Aorta (tissue), 5 donors: ENCODE measurements around the gene RHEB. TPM values are rescaled to one million over a fixed set of nuclear protein-coding genes. Genes with fewer than 3 reads are reported as not detected.

Experiments used
- ATAC-seq: fragments of 200-7000 bp; cut with Tn5 transposase; one replicate; pipeline ENCODE4 v1.9.1; 2022; ENCODE audit warnings: moderate library complexity; ENCODE audit not compliant: low FRiP score
- DNase-seq, 2 donors: peaks; one replicate each; pipeline ENCODE4 v3.0.0-alpha.2; 2020
- H3K27ac ChIP-seq, 2 donors: one replicate each; pipeline ENCODE4 v1.5.1; 2013; ENCODE audit warnings: low read length in 2 of 2, mild to moderate bottlenecking in 2 of 2, moderate library complexity in 2 of 2, control low read depth in 1 of 2, inconsistent platforms in 1 of 2, low read depth in 1 of 2
- H3K27me3 ChIP-seq, 2 donors: one replicate each; pipeline ENCODE4 v1.6.1; 2013; ENCODE audit warnings: control low read depth in 1 of 2, low read length in 1 of 2, mild to moderate bottlenecking in 1 of 2, moderate library complexity in 1 of 2; ENCODE audit not compliant: insufficient read depth in 2 of 2, control insufficient read depth in 1 of 2
- H3K36me3 ChIP-seq, 2 donors: one replicate each; pipeline ENCODE4 v1.6.1; 2013; ENCODE audit warnings: control low read depth in 1 of 2, low read length in 1 of 2, mild to moderate bottlenecking in 1 of 2; ENCODE audit not compliant: insufficient read depth in 2 of 2, control insufficient read depth in 1 of 2
- H3K4me1 ChIP-seq, 2 donors: one replicate each; pipeline ENCODE4 v1.6.1; 2013; ENCODE audit warnings: low read length in 2 of 2, control low read depth in 1 of 2, mild to moderate bottlenecking in 1 of 2, moderate library complexity in 1 of 2; ENCODE audit not compliant: insufficient read depth in 2 of 2, control insufficient read depth in 1 of 2
- H3K4me3 ChIP-seq, 2 donors: one replicate each; pipeline ENCODE4 v1.5.1; 2013; ENCODE audit warnings: low read length in 2 of 2, control low read depth in 1 of 2, mild to moderate bottlenecking in 1 of 2
- H3K9me3 ChIP-seq: one replicate; pipeline ENCODE4 v1.6.1; 2013; ENCODE audit warnings: mild to moderate bottlenecking, low read length; ENCODE audit not compliant: control insufficient read depth
- WGBS, 2 donors: extraction: QIAGEN DNeasy Blood & Tissue Kit; methylation state at CpG; one replicate each; pipeline ENCODE4 v1.1.7; 2013; 5-methylcytosine and 5-hydroxymethylcytosine counted together
- intact Hi-C, 2 donors: fragments of 100-400 bp; cut with DNase I; formaldehyde crosslinking; loops; one replicate each; pipeline versions ENCODE4 v1.14.2 to v1.15.0; 2022
- polyA plus RNA-seq, 2 donors: library from polyadenylated mRNA; stranded (reverse); fragments of 200-250 nt; gene quantifications; one replicate each; pipeline ENCODE4 v1.2.3, GENCODE V29; 2013
- total RNA-seq, 2 donors: library from RNA; stranded (reverse); fragmentation: NEBNext Ultra II Directional; extraction: Animal tissue kit (Norgen Biotek cat#: 25700); gene quantifications; one replicate each; pipeline ENCODE4 v1.2.1, GENCODE V29; 2021
- donor health status: healthy with polysubstance abuse.
- donor health status: Bipolar disorder and iron deficiency.
- donor health status: DM: no; HTN: no; CAD: no.
- donor health status: DM: no; HTN: no; CAD: no.
- donor health status: DM: yes; HTN: yes; CAD: no.

Gene RHEB
- total and polyA plus RNA-seq, 4 donors, result 78.8 to 122 (median 107) TPM

DNA sequence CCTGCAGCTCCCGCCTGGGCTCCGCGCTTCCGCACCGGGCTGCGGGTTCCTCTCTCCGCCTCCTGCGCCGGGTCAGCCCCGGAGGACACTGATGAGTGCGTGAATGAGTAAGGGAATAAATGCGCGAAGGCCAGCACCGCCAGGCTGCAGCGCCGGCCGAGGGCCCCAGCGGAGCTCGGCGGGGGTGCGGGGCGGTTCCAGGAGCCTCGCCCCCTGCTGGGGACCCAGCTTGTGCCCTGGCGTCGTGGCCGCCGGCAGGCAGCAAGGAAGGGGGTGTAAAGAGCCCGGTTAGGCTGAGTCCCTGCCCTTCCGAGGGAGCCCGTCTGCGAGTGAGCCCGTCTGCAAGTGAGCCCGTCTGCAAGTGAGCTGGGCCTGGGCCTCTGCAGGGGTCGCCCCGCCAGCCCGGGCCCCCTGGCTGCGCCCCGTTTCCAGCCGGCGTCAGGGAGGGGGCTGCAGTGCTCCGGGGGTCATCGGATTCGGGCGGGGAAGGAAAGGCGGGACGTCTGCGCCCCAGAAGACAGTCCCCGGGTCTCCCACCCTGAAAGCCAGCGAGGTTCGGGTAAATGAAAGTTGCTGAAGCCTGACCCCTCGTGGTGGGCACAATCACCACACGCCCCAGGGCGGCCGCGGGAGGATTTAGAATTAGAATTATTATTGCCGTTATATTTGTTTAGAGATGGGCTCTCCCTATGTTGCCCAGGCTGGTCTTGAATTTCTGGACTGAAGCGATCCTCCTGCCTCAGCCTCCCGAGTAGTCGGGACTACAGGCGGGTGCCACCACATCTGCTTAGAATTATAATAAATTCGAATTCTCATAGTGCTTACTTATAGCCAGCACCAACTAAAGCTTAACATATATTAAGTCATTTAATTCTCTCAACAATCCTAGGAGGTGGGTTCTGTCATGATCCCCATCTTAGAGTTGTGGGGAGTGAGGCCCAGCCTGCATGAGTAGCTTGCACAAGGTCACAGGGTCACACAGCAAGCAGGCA is 71.1 kb downstream of the RHEB start:
- Histone ChIP-seq H3K27ac (peak overlapping the region in 1 of 2 donors; percentile 42), H3K27me3 (no peaks in the 10 kb centered on the region), H3K36me3 (no peaks in the 10 kb centered on the region), H3K4me1 (no peaks in the 10 kb centered on the region), H3K4me3 (peak overlapping the region; percentile 36 to 73), H3K9me3 (no peaks in the 10 kb centered on the region)
- peak; percentile 78 to 91 for DNase-seq
- WGBS, 2 donors, result 5 to 6% methylated on average over 60 to 61 of the region's 61 CpGs
- ATAC-seq, result peak; percentile 92
- intact Hi-C loops, result loop anchor here (1.0 to 2.0 kb wide), 2 partner anchors 80 to 134 kb away; no protein-coding TSS in a partner anchor

DNA sequence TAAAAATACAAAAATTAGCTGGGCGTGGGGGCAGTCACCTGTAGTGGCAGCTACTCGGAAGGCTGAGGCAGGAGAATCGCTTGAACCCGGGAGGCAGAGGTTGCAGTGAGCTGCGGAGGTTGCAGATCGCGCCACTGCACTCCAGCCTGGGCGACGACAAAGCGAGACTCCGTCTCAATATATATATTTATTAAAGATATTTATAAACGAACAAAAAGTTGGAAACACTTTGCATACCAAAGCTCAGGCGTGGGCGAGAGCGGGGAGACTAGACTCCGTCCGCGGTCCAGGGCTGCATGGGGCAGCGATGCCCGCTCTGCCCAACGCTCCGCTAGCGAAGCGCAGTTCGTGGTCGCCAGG is 71.8 kb downstream of the RHEB start:
- ATAC-seq, result no peak
- no peaks in the 10 kb centered on the region for H3K27me3 ChIP-seq
- H3K9me3 ChIP-seq, result no peaks in the 10 kb centered on the region
- 25 to 36% methylated on average over 26 of the region's 26 CpGs for WGBS, 2 donors
- no peak for DNase-seq
- no peaks in the 10 kb centered on the region for H3K4me1 ChIP-seq
- H3K27ac ChIP-seq, result peak overlapping the region in 1 of 2 donors; percentile 42
- no peaks in the 10 kb centered on the region for H3K36me3 ChIP-seq
- intact Hi-C loops, result loop anchor here (1.0 to 2.0 kb wide), 2 partner anchors 80 to 133 kb away; no protein-coding TSS in a partner anchor
- H3K4me3 ChIP-seq, result peak overlapping the region; percentile 36 to 73

DNA sequence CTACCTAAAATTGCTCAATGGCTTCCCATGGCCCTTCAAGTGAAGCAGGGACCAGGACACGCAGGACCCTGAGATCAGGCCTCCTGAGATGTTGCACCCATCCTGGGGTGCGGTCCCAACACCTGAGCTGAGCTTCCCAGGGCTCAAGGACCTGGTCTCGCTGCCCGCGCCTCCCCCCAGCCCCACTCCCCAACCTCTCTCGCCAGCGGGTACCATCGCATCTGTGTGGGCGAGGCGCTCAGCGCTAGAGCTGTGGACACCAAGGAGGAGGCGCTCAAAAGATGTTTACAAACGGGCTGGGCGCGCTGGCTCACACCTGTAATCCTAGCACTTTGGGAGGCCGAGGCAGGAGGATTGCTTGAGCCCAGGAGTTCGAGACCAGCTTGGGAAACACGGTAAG is 72.4 kb downstream of the RHEB start:
- Histone ChIP-seq H3K27ac (no peak overlapping the region), H3K4me1 (no peaks in the 10 kb centered on the region), H3K9me3 (no peaks in the 10 kb centered on the region), H3K4me3 (no peak overlapping the region), H3K27me3 (no peaks in the 10 kb centered on the region), H3K36me3 (no peaks in the 10 kb centered on the region)
- ATAC-seq, result no peak
- intact Hi-C loops, result no loop called here
- peak in 1 of 2 donors; percentile 62 for DNase-seq
- WGBS, 2 donors, result 97 to 98% methylated on average over 18 of the region's 18 CpGs

DNA sequence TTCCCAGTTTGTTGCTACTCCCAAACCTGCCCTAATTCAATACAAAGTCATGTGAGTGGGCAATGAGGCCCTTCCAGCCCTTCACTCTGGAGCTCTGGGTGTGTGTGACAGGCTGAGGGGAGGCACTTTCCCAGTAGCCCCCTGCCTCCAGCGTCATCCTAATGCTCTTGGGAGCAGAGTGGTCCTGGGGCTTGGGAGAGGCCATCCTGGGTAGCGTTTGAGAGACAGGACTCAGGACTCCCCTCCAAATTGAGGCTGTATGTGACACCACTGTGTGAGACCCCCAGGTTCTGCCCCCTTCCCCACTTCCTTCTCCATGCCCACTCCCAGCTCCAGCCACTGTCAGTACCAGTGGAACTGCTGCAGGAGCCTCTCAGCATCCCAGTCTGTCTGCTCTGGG is 73.3 kb downstream of the RHEB start:
- WGBS, 2 donors, result 91 to 93% methylated on average over 2 of the region's 2 CpGs
- no peak for ATAC-seq
- intact Hi-C loops, result no loop called here
- Histone ChIP-seq H3K36me3 (no peaks in the 10 kb centered on the region), H3K4me3 (no peak overlapping the region), H3K9me3 (no peaks in the 10 kb centered on the region), H3K27ac (no peak overlapping the region), H3K27me3 (no peaks in the 10 kb centered on the region), H3K4me1 (no peaks in the 10 kb centered on the region)
- DNase-seq, result peak in 1 of 2 donors; percentile 43

DNA sequence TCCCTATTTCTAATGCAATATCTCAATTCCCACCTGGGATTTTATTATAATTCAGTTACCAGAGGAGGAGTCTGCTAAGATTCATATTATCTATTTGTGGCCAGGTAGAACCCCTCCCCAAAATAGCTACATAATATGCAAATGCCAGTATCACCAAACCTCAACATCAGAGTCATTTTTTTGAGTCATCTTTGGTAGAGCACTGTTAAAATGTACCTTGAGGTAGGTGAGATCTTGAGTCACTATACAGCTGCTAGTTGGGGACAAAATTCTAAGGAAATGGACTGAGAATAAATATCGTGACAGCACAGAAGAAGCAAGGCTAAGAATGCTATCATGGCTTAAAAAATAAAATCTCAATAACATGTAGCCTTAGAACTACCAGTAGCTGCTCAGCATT is 75.1 kb downstream of the RHEB start:
- intact Hi-C loops, result no loop called here
- Histone ChIP-seq H3K27me3 (no peaks in the 10 kb centered on the region), H3K36me3 (no peaks in the 10 kb centered on the region), H3K27ac (no peak overlapping the region), H3K4me1 (no peaks in the 10 kb centered on the region), H3K4me3 (no peak overlapping the region), H3K9me3 (no peaks in the 10 kb centered on the region)
- no peak for ATAC-seq
- DNase-seq, result no peak
- 87% methylated on average over 1 of the region's 1 CpG for WGBS, 2 donors

DNA sequence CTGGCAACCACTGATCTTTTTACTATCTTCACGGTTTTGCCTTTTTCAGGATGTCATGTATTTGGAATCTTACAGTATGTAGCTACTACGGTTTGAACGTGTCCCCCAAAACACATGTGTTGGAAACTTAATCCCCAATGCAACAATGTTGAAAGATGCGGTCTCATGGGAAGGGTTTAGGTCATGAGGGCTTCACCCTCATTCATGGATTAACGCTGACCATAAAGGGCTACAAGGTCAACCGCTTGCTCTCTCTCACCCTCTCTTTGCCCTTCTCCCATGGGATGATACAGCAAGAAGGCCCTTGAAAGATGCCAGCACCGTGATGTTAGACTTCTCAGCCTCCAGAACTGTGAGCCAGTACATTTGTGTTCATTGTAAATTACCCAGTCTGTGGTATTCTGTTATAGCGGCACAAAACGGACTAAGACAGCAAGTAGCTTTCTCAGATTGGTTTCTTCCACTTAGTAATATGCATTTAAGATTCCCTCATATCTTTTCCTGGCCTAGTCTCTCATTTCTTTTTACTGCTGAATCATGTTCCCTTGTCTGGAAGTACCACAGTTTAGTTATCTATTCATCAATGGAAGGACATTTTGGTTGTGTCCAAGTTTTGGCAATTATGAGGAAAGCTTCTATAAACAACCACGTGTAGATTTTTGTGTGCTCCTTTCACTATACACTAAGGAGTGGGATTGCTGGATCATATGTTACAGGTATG is 76.8 kb downstream of the RHEB start:
- intact Hi-C loops, result no loop called here
- Histone ChIP-seq H3K27me3 (no peaks in the 10 kb centered on the region), H3K36me3 (no peaks in the 10 kb centered on the region), H3K4me3 (no peak overlapping the region), H3K9me3 (no peaks in the 10 kb centered on the region), H3K27ac (no peak overlapping the region), H3K4me1 (no peaks in the 10 kb centered on the region)
- ATAC-seq, result no peak
- 89 to 91% methylated on average over 10 of the region's 10 CpGs for whole genome bisulfite sequencing, 2 donors
- no peak for DNase-seq

DNA sequence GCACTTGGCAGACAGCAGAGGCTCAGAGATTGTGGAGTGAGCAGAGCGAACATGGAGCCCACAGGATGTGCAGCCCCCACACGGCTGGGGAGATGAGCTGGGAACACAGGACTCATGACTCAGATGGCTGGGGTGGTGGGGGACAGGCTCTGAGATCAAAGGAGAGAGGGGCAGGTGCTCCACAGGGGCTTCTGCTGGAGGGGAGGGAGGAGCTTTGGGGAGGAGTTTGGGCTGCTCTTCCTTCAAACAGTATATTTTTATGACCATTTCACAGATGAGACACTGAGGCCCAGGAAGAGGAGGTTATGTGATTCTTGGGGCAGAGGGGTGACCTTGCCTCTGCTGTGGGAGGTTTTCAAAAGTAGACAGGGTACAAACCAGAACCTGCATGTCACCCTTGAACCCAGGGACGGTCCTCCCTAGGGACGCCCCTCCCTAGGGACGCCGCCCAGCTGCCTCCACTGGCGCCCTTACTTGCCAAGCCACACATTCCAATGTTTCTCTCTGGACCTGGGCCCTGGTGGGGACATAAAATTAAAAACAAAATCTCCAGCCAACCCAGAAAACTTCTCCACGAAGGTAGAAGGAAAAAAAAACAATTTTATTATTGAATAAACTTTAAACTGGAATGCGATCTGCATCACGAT is 78.8 kb downstream of the RHEB start:
- WGBS, 2 donors, result 4 to 5% methylated on average over 10 of the region's 10 CpGs
- Histone ChIP-seq H3K4me3 (no peak overlapping the region), H3K9me3 (no peaks in the 10 kb centered on the region), H3K4me1 (no peaks in the 10 kb centered on the region), H3K27ac (peak overlapping the region in 1 of 2 donors; percentile 25), H3K27me3 (no peaks in the 10 kb centered on the region), H3K36me3 (no peaks in the 10 kb centered on the region)
- intact Hi-C loops, result no loop called here
- peak in 1 of 2 donors; percentile 74 for DNase-seq
- no peak for ATAC-seq

DNA sequence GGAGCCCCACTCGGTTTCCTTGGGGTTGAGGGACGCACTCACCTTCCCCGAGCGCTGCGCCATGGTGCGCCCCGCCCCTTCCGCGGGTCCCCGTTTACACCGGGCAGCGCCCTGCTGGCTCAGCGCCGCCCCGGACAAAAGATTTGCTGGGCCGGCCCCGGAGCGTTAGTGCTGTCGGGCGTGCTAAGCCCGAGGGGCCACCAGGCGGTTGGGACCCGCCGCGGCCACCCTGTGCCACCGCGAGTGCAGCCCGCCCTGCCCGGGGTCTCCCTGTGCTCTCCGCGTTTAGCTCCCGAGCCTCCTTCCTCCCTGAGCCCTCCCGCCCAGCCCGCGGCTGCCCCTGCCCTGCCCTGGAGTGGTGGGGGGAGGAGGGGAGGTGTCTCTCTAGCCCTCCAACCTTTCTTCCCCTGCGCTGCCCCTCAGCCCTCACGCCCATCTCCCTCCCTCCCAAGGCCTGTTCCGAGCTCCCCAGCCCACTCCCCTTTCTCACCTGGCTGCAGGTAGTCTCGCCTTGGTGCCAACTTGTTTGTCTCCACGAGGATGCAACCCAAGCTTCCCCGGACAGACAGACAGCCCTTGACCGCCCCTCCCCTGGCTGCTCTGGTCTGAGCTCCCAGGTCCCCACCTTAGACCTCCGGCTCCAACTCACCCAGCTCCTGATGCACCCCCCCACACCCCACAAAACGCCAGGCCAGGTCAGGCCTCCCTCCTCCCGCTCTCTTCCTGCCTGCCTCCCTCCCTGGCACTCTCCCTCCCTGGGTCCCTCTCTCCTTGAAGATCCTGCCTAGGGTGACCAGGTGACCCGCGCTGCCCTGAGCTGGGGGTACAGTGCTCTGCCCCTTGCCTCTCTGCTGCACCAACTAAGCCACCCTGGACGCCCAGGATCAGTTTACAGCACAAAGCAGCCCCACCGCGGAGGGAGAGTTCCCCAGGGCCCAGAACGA is 79.6 kb downstream of the RHEB start, which contains the start of gene CRYGN:
TSS of gene CRYGN (minus strand) at position 287 of the 944 bp plus-strand sequence. CDS start at position 63, 224 bp downstream.
- ATAC-seq (no peak), DNase-seq (peak; percentile 47 to 78)
- H3K4me1 ChIP-seq, result no peaks in the 10 kb centered on the region
- no peaks in the 10 kb centered on the region for H3K36me3 ChIP-seq
- H3K27ac ChIP-seq, result peak within 1 kb of the TSS in 1 of 2 donors; percentile 17
- intact Hi-C loops, result no loop called here
- 22 to 30% methylated on average over 40 to 51 of the region's 51 CpGs for WGBS, 2 donors
- H3K9me3 ChIP-seq, result no peaks in the 10 kb centered on the region
- H3K27me3 ChIP-seq, result no peaks in the 10 kb centered on the region
- no peak within 1 kb of the TSS for H3K4me3 ChIP-seq
